CD4-positive, alpha-beta T cell treated with Interleukin-4 for 4 hours (primary cell): Measurements from ENCODE around the gene NXPH3.
"Not testable (repeated sequence)": the region's sequence is repeated elsewhere in the genome, so short reads cannot be mapped to it uniquely, and the experiment has no call there.

Experiments
- DNase-seq: peaks from one replicate; pipeline ENCODE4 v3.0.0-alpha.2; 2020

NXPH3 gene

DNA sequence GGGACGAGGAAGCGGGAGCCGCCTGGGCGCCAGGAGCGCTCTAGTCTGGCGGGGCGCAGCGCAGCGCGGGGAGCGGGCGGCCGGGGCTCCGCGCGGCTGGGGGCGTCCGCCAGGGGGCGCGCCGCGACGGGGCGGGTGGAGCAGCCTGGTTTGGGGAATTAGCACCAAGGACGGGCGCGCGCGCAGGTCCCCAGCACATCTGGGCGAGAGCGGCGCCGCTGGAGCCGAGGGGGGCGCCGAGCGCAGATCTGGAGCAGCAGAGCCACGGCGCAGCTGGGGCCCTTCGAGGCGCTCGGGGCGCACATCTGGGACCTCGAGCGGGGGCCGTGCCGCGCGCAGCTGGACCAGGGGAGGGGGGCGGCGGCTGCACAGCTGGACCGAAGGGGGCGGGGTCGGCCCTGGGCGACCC lies at the start of gene NXPH3:
Gene NXPH3, plus strand, starts transcription at position 193 of the 409 bp plus-strand sequence. CDS start 349 bp downstream, outside the sequence.
- DNase-seq: peak; percentile 41

DNA sequence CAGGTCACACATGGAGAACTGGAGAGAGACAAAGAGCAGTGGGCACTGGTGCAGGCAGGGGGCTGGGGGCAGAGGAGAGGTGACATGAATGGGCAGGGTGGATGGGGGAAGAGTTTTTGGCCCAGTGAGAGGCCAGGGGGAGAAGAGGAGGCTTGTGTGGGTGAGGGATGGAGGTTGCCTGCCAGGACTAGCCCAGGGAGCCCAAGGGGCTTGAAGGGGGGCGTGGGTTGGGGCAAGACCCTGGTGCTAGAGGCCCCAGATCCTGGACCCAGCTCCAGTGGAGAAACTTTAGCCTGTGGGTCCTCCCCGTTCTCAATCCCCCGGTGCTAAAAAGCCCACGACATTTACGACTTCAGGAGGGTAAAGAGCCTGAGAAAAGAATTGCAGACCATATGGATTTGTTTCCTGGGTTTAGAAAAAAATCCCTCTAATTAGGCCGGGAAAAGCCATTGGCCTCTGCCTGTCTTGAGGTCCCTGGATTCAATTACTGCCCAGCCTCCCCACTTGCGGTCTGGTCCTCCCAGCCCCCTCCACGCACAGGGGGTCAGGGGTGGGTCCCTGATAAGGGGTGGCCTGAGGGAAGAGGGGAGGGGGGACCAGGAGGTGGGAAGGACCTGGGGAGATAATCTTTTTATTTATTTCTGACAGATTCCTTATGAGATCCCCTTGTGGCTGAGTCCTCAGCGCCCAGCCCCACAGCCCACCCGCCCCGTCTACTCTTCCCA lies 47.6 kb upstream of the NXPH3 start:
- no peak for DNase-seq

DNA sequence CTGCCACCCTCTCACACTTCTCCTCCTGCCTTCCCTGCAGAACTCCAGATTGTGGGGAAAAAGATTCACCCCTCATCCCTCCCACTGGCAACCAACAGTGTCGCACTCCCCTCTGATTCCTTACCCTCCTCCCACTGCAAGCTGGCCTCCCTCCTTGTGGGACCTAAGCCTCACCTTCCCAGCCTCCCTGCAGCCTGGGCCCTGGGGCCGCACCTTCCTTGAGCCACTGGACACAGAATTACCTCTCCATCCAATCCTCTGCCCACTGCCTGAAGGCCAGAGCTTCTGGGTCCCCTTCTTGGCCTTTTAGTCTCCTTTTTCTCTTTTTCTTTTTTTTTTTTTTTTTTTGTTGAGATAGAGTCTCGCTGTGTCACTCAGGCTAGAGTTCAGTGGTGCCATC lies 46.7 kb upstream of the NXPH3 start:
- no peak for DNase-seq

DNA sequence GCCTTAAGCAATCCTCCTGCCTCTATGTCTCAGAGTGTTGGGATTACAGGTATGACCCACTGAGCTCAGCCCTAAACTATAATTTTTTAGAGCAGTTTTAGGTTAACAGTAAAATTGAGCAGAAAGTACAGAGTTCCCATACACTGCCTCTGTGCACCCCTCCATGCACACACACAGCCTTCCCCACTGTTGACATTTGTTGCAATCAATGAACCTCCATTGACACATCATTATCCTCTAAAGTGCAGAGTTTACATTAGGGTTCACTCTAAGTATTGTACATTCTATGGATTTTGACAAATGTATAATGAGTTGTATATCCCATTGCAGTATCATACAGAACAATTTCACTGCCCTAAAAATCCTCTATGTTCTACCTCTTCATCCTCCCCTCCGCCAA lies 45.6 kb upstream of the NXPH3 start:
- no peak for DNase-seq

DNA sequence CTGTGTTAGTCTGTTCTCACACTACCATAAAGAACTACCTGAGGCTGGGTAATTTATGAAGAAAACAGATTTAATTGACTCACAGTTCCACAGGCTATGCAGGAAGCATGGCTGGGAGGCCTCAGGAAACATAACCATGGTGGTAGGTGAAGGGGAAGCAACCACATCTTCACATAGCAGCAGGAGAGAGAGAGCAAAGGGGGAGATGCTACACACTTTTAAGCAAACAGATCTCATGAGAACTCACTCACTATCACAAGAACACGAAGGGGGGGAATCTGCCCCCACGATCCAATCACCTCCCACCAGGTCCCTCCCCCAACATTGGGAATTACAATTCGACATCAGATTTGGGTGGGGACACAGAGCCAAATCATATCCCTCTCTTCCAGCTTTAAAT lies 31.8 kb upstream of the NXPH3 start:
- DNase-seq: no peak

DNA sequence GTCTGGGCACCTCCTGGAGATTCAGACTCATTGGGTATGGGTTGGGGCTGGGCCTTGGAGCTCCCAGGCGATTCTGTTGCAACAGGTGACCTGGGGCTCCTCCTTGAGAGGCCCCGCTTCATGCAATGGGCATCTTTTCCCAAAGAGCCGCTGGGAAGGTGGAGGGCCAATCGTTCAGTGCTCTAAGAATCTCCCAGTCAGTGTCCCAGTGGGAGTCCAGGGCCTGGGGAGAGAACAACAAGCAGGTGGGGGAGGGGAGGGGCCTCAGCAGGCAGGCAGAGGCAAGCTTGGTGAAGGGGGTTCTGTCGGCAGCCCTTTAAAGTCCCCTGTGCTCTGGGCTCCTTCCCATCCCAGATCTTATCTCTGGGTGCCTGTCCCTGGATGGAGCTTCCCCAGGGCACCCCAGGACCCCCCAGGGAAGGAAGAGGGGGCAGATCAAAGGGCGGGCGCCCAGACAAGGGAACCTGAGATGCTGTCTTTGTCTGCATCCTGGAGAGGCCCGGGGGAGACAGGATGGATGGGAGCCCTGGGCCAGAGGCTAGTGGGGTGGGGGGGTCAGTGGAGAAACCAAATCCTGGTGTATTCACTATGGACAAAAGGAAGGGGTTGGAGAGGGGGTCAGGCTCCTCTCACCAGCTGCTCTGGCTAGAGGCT lies 30.5 kb upstream of the NXPH3 start:
- no peak for DNase-seq

DNA sequence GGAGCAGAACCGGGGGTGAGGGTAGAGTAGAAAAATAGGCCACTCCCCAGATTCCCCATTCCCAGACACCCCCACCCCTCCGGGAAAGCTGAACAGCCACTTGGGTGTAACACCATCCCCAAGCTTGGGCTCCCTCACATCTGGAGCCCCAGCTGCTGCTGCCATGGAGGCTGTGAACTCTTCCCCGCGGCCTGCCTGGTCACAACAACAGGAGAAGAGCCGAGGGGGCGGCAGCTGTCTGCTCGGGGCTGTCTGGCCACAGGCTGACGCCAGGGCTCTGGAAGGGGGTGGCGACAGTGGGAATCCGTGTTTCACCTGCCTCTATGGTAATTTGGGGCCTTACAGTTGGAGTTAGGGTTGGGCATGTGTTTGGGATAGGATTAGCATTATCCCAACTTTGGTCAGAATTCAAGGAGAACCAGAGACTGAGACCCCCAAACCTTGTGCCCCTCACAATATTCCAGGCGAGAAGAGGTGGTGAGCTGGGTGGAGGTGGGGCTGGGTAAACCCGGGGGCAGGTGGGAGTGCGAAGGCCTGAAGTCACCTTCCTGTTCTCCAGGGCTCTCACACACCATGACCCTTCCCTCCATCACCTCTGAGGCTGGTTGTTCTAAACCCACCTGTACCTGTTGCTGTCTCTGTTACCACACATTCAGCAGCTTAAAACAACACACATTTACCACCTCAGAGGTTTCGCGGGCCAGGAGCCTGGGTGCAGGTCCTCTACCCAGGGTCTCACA lies 29.7 kb upstream of the NXPH3 start:
- no peak for DNase-seq

DNA sequence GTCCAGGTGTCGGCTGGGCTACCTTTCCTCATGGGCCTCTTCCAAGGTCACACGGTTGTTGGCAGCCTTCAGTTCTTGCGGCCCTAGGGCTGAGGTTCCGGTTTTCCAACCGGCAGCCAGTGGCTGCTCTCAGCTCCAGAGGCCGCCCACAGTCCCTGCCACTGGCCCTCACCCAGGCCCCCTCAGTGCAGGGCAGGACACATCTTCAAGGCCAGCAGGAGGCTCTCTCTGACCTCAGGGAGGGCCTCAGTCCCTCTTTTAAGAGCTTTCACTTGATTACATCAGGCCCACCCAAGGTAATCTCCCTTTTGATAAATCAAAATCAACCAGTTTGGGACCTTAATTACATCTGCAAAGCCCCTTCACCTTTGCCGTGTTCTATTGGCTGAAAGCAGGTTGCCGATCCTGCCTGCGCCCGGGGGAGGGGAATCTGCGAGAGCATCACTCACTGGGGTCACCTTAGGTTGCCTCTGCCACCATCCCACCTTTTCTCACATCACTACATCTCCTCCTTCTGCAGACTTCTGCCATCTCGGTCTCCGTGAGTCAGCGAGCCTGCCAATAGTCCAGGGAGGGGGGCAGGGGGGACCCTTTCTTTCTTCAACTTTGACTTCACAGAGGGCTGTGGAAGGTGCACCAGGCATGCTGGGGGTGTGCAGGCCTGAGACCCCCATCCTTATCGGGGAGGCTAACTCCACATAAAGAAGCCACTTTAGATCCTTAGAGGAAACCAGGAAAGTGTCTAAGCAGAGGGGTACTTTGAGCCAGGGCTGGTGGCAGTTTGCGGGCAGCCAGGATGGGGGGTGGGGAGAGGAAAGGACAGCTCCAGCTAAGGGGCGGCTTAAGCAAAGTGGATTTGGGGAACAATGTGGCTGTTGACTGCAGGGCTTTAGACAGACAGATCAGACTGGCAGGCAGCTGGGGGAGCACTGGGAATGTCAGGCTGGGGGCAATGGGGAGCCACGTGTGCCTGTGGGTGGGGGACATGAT lies 28.8 kb upstream of the NXPH3 start:
- no peak for DNase-seq

DNA sequence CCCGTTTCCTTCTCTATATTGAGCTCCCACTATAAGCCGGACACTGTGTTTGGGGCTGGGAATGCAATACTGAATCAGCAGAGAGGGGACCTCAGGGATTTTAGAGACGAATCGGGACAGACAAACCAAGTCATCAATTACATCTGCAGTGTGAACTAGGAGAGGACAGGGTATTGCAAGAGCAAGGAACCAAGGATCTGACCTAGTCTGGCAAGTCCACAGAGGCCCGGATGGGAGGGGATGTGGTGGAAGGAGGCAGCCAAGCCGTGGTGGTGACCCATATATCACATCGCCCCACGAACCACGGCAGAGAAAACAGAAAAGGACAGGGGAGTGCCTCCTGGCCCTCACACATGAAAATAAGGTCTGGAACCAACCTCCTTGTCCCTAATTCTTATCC lies 28.1 kb upstream of the NXPH3 start:
- DNase-seq: no peak

DNA sequence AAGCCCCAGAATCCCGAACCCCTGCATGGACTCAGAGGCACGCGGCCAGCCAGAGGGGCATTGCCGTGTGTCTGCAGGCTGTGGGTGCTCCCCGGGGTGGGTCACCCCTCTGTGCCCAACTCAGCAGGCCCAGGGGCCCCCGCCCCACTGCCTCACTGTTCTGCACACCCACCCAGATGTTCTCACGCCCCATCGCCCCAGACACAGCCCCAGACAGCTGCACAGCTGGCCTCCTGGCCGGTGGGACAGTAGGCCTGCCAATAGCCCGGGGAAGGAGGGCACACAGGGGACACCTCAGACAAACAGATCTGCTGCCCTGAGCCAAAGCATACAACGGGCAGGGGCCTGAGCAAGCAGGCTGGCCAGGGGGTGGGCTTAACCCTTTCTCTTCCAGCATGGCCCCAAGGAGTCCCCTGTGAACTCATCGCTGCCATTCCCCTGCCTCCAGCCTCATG lies 27.6 kb upstream of the NXPH3 start:
- no peak for DNase-seq

DNA sequence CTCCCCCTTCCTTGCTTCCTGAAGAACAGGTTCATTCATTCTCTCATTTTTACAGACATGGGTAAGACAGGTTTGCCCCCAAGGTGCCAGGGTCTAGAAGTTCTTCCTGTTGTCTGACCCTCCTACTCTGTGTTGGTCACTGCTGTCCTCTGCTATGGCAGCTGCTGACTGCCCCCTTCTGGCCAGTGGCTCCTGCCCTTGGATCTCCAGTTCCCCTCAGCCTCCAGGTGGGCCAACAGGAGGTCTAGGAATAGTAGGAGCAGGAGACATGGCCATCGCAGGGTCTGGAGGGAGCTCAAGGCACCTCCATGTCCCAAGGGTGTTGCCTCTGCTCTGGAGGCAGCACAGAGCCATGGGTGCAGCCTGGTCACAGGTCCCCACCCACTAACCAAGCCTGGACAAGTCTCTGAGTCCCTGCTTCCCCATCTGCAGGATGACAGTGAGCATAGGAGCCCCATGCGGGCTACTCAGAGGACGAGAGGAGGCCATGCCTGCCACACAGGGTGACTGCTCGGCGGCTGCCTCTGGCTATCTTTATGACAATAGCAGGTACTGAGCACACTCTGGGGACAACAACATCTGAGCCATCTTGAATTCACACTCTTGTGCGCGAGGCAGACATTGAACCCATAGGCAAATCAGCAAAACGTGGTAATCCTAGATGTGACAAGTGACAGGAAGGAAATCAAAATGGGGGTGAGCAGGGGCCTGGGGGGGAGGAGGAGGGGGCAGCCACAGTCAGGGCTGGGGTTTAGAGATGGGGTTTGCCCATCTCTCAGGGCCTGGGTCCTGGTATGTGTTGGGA lies 27.0 kb upstream of the NXPH3 start:
- DNase-seq: no peak

DNA sequence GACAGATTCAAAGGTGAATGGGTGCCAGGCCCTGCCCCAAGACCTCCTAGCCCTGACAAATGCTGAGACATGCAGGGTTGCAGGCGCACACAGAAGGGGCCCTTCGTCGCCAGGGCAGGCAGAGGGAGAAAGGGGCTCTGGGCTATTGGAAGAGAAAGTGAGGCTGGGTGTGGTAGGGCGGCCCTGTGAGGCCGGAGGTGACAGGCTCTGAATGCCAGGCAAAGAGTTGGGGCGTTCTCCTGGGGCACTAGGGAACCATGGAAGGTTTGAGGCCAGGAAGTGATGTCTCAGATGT lies 26.4 kb upstream of the NXPH3 start:
- no peak for DNase-seq

DNA sequence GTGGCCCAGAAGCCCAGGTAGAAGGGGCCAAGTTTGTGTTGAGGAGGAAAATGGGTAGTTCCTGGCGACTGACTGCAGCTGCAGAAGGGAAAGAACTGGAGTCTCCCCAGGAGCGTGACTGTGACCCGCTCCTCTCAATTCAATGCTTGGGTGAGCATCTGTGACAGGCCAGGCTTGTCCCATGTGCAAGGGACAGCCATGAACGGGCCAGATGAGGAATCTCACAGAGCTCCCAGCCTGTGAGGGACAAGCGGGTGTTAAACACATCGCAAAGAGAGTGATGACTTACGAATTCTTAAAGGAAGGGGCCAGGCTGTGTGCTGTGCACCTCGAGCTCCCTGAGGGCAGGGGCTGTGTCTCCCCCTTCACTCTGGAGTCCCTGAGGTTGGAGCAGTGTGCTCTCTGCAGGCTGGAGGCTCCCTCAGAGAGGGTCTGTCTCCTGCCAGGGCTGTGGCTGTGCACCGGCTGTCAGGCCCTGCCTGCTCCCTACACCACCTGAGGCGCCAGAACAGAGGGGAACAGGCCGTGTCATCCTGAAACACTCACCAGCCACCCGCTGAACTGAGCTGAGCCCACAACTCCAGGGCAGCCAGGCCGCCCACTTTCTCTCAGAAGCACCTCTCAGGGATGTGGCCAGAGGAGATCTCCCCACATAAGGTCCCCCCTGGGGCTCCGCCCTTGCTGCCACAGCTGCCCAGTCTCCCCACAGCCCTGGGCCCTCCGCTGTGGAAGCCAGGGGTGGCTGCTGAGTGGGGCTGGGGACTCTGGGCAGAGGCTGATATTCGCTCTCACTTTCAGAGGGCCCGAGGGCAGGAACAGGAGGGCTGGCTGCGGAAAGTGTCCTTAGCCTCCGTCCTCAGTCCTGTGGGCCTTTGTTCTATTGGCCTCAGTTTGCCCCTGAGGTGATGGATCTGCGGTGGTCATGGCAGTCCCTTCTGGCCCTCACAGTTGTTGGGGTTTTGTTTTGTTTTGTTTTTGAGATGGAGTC lies 25.7 kb upstream of the NXPH3 start:
- no peak for DNase-seq

DNA sequence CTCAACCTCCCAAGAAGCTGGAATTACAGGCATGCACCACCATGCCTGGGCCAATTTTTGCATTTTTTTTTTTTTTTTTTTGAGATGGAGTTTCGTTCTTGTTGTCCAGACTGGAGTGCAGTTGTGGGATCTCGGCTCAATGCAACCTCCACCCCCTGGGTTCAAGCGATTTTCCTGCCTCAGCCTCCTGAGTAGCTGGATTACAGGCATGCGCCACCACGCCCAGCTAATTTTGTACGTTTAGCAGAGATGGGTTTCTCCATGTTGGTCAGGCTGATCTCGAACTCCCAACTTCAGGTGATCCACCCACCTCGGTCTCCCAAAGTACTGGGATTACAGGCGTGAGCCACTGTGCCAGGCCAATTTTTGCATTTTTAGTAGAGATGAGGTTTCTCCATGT lies 24.9 kb upstream of the NXPH3 start:
- DNase-seq: not testable (repeated sequence)

DNA sequence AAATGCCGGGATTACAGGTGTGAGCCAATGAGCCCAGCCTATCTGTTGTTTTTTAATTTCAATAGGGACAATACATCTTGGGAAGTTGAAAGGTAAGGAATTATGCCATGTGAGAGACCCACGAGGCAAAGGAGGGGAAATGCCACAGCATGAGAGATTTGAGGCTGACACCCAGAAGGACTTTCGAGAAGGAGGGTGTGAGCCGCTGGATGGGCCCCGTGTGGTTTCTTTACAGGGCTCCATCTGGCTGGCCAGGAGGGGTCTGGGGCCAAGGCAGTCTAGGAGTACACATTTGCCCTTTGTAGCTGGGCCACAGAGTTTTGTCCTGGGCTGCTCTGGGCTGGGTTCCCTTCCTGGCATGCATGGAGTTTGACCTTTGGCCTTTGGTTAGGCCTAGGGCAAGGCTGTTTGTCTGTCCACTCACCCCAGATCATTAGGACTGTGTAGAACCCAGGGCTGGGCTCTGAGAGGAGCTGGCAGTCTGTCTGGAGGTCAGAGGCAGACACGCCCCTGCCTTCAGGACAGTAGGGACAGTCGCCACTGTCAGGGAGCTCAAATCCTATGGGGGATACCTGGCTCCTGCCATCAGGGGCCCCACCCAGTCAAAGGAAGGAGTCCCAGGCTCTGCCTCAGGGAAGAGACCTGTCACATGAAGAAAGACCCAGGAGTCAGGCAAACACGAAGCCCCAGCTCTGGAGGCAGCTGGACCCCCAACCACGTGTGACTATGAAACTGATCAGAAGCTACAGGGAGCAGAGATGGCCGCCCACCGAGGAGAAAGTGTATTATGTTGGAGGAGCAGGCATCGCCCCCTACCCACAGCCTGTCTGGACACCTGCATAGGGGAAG lies 24.2 kb upstream of the NXPH3 start:
- DNase-seq: no peak

DNA sequence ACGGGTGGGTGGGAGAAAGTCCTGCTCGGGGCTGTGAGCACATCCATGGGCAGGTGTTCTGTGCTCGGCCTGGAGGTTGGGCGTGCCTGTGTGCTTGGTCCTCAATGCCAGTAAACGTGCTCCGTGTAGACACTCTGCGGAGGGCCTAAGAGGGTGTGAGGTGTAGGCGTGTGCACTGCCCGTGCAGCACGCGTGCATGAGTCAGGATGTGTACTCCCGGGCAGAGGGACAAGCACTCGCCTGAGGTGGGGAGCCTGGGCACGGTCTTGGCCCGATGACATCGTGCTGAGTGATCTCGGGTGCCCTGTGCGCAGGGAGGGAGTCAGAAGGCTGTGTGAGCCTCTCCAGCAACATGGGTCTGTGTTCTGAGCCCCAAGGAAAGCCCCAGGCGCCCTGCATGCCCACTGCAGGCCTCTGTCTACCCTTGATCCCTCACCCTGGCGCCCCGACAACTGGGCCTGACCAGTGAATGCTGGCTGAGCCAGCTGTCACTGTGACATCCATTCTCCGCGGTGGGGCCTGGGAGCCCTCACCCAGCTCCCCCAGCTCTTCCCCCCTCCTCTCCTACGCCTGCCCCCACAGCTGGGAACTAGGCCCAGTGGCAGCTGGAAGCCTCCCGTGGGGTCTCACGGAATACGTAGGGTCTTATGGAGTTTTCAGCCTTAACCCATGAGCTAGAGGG lies 23.5 kb upstream of the NXPH3 start:
- DNase-seq: no peak

DNA sequence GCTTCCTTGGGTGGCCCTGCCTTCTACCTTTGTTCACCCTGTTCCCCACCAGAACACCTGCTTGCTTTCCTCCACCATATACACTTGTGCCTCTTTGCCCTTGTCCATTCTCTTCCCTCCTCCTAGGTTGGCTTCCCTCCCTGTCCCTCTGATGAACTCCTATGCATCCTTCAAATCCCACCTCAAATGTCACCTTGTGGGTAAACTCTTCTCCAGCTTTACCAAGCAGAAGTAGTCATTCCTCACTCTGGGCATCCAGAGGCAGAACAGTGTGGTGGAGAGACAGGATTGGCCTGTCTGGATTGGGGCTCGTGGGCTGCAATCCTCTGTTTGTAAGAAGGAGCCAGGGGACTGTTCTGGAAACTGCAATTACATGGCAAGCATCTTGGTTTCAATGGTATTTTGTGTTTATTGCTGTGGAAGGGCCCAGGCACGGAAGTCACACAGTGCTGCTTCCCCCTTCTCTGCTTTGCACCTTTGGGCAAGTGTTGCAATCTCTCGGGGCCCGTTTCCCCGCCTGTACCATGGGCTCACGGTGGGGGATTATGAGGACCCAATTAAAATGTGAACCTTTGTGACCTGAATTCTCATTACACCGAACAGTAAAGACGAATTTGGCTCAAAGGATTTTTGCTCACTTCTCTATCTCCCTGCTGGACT lies 21.9 kb upstream of the NXPH3 start:
- DNase-seq: no peak

DNA sequence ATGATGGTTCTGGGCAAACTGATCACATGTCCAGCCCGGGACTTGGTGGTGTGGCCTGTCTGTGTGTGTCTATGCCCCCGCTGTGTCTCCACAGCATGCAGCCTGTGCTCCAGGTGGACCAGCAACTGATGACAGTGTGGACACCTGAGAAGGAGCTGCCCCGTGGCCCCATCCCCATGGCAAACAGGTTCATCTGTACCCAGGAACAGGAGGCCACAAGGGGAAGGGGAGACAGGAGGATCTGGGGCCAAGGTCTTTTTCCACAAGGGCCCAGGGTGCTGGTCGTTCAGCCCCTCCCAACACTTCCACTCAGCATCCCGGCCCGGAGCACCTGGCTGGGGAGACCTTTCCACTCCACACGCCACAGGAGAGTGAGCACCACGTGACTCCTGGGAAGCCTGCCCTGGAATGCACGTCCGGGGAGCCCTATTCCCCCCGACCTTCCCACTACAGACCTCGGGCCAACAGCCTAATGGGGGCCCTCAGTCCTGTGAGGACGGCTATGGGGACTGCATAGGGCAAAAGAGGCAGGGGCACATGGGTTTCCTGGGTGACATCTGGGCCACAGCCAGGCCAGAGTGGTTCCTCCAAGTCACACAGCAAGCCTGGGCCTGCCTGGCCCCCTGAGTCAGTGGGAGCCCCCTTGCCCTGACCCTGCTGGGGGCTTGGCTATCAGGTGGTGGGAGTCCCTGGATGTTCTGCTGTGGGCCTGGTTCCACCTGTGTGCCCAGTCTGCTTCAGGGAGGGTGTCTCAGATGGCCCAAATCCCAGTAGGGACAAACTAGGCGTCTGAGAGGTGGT lies 20.8 kb upstream of the NXPH3 start:
- no peak for DNase-seq
